ENCODE measurements around the gene YEATS4.
A peak's percentile ranks its signal among the peaks of the same experiment; 100 is the strongest.

Gene YEATS4

GRCh38 chr12:69415471-69416275 is 56.1 kb downstream of the YEATS4 start:
- Mint-ChIP-seq H3K4me3 (no peak overlapping the region), H3K9me3 (no peaks in the 10 kb centered on the region), H3K27me3 (ENCODE audit: low read depth, poor library complexity) (no peaks in the 10 kb centered on the region), H3K27ac (no peak overlapping the region), H3K4me1 (no peaks in the 10 kb centered on the region), H3K36me3 (ENCODE audit: low read depth) (no peaks in the 10 kb centered on the region)
- DNase-seq = peak; percentile 44
- TF ChIP-seq CTCF (IDR thresholded peaks at IDR 0.05) = peak; percentile 63

GRCh38 chr12:69417231-69417630 is 57.7 kb downstream of the YEATS4 start:
- Mint-ChIP-seq H3K9me3 (no peaks in the 10 kb centered on the region), H3K27ac (no peak overlapping the region), H3K4me3 (no peak overlapping the region), H3K4me1 (no peaks in the 10 kb centered on the region), H3K36me3 (ENCODE audit: low read depth) (no peaks in the 10 kb centered on the region), H3K27me3 (ENCODE audit: low read depth, poor library complexity) (no peaks in the 10 kb centered on the region)
- no peak for TF ChIP-seq CTCF (IDR thresholded peaks at IDR 0.05)
- no peak for DNase-seq

- TF ChIP-seq CTCF (IDR thresholded peaks at IDR 0.05) = no peak
- no peak overlapping the region for H3K4me3 Mint-ChIP-seq
- DNase-seq = no peak
- no peaks in the 10 kb centered on the region for H3K27me3 Mint-ChIP-seq (ENCODE audit: low read depth, poor library complexity)
- H3K4me1 Mint-ChIP-seq = no peaks in the 10 kb centered on the region
- no peak overlapping the region for H3K27ac Mint-ChIP-seq
- no peaks in the 10 kb centered on the region for H3K36me3 Mint-ChIP-seq (ENCODE audit: low read depth)
- no peaks in the 10 kb centered on the region for H3K9me3 Mint-ChIP-seq
These were observed 58.2 kb downstream of the YEATS4 start for GRCh38 chr12:69417741-69418167.

- Mint-ChIP-seq H3K36me3 (ENCODE audit: low read depth) (no peaks in the 10 kb centered on the region), H3K27ac (no peak overlapping the region), H3K9me3 (no peaks in the 10 kb centered on the region), H3K4me1 (no peaks in the 10 kb centered on the region), H3K4me3 (no peak overlapping the region), H3K27me3 (ENCODE audit: low read depth, poor library complexity) (no peaks in the 10 kb centered on the region)
- TF ChIP-seq CTCF (IDR thresholded peaks at IDR 0.05) = no peak
- no peak for DNase-seq
These were observed 60.2 kb downstream of the YEATS4 start for GRCh38 chr12:69419701-69420100.

- Mint-ChIP-seq H3K4me3 (no peak overlapping the region), H3K4me1 (no peaks in the 10 kb centered on the region), H3K27me3 (ENCODE audit: low read depth, poor library complexity) (no peaks in the 10 kb centered on the region), H3K36me3 (ENCODE audit: low read depth) (no peaks in the 10 kb centered on the region), H3K27ac (no peak overlapping the region), H3K9me3 (no peaks in the 10 kb centered on the region)
- no peak for TF ChIP-seq CTCF (IDR thresholded peaks at IDR 0.05)
- no peak for DNase-seq
These were observed 62.0 kb downstream of the YEATS4 start for GRCh38 chr12:69421548-69421947.
